Measurements from ENCODE around the gene KDM4F.

KDM4F gene

DNA sequence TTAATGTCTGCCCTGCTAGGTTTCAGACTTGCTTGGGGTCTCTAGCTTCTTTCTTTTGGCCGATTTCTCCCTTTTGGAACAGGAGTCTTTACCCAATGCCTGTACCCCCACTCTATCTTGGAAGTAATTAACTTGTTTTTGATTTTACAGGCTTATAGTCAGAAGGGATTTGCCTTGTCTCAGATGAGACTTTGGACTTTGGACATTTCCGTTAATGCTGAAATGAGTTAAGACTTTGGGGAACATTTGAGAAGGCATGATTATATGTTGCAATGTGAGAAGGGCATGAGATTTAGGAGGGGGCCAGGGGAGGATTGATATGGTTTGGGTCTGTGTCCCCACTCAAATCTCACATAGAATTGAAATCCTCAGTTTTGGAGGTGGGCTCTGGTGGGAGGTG is 5.1 kb downstream of the KDM4F start:
- no peak overlapping the region for H3K27ac ChIP-seq
- no peak overlapping the region for H3K9ac ChIP-seq (ENCODE audit: insufficient read length)
- H3K9me3 ChIP-seq (ENCODE audit: low read depth, low read length), result no peaks in the 10 kb centered on the region
- no peaks in the 10 kb centered on the region for H3K36me3 ChIP-seq (ENCODE audit: insufficient read depth, low read length)
- DNase-seq (ENCODE audit: low read depth, low spot score), result no peak
- H3K4me3 ChIP-seq, result no peak overlapping the region
- TF ChIP-seq EZH2 (IDR thresholded peaks at IDR 0.05) (no peak), FOXP2 (optimal IDR thresholded peaks at IDR 0.05; ENCODE audit: control extremely low read depth, extremely low read length, insufficient read depth) (no peak), POLR2AphosphoS5 (IDR thresholded peaks at IDR 0.05; ENCODE audit: borderline replicate concordance, low read depth, low read length) (no peak)

- no peak for TF ChIP-seq FOXP2 (optimal IDR thresholded peaks at IDR 0.05; ENCODE audit: control extremely low read depth, extremely low read length, insufficient read depth)
- no peak for TF ChIP-seq EZH2 (IDR thresholded peaks at IDR 0.05)
- TF ChIP-seq POLR2AphosphoS5 (IDR thresholded peaks at IDR 0.05; ENCODE audit: borderline replicate concordance, low read depth, low read length), result no peak
- no peak for DNase-seq (ENCODE audit: low read depth, low spot score)
- Histone ChIP-seq H3K4me3 (no peak overlapping the region), H3K27ac (no peak overlapping the region), H3K36me3 (ENCODE audit: insufficient read depth, low read length) (no peaks in the 10 kb centered on the region), H3K9ac (ENCODE audit: insufficient read length) (no peak overlapping the region), H3K9me3 (ENCODE audit: low read depth, low read length) (no peaks in the 10 kb centered on the region)
These were observed 6.2 kb downstream of the KDM4F start for GRCh38 chr11:95055283-95055897.

DNA sequence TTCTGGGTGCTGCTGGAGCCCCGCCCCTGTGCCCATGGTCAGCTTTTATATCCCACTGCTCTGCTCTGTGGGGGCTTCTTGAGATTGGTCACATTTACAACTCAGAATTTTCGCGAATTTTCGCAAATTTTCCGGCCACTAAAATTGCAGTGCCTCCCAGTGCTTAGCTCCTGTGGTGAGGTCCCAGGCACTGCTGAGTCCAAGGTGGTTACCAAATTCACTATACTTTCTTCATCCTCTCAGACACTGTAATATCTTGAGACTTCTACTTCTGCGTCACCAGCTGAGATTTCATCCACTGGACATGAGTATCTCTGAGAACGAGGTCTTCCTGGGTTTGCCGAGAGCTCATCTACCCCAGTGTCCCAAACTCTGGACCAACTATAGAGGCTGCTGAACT is 8.7 kb downstream of the KDM4F start:
- Histone ChIP-seq H3K27ac (no peak overlapping the region), H3K4me3 (no peak overlapping the region), H3K9me3 (ENCODE audit: low read depth, low read length) (no peaks in the 10 kb centered on the region), H3K36me3 (ENCODE audit: insufficient read depth, low read length) (no peaks in the 10 kb centered on the region), H3K9ac (ENCODE audit: insufficient read length) (no peak overlapping the region)
- no peak for DNase-seq (ENCODE audit: low read depth, low spot score)
- TF ChIP-seq POLR2AphosphoS5 (IDR thresholded peaks at IDR 0.05; ENCODE audit: borderline replicate concordance, low read depth, low read length) (no peak), FOXP2 (optimal IDR thresholded peaks at IDR 0.05; ENCODE audit: control extremely low read depth, extremely low read length, insufficient read depth) (no peak), EZH2 (IDR thresholded peaks at IDR 0.05) (no peak)

- no peak overlapping the region for H3K9ac ChIP-seq (ENCODE audit: insufficient read length)
- no peak overlapping the region for H3K4me3 ChIP-seq
- TF ChIP-seq FOXP2 (optimal IDR thresholded peaks at IDR 0.05; ENCODE audit: control extremely low read depth, extremely low read length, insufficient read depth) (no peak), EZH2 (IDR thresholded peaks at IDR 0.05) (no peak), POLR2AphosphoS5 (IDR thresholded peaks at IDR 0.05; ENCODE audit: borderline replicate concordance, low read depth, low read length) (no peak)
- H3K27ac ChIP-seq, result no peak overlapping the region
- no peaks in the 10 kb centered on the region for H3K9me3 ChIP-seq (ENCODE audit: low read depth, low read length)
- no peaks in the 10 kb centered on the region for H3K36me3 ChIP-seq (ENCODE audit: insufficient read depth, low read length)
- DNase-seq (ENCODE audit: low read depth, low spot score), result no peak
These were observed 9.4 kb downstream of the KDM4F start for GRCh38 chr11:95058621-95059020.

- Histone ChIP-seq H3K27ac (no peak overlapping the region), H3K36me3 (ENCODE audit: insufficient read depth, low read length) (no peaks in the 10 kb centered on the region), H3K9me3 (ENCODE audit: low read depth, low read length) (no peaks in the 10 kb centered on the region), H3K9ac (ENCODE audit: insufficient read length) (no peak overlapping the region), H3K4me3 (no peak overlapping the region)
- DNase-seq (ENCODE audit: low read depth, low spot score), result no peak
- TF ChIP-seq FOXP2 (optimal IDR thresholded peaks at IDR 0.05; ENCODE audit: control extremely low read depth, extremely low read length, insufficient read depth) (no peak), EZH2 (IDR thresholded peaks at IDR 0.05) (no peak), POLR2AphosphoS5 (IDR thresholded peaks at IDR 0.05; ENCODE audit: borderline replicate concordance, low read depth, low read length) (no peak)
These were observed 9.8 kb downstream of the KDM4F start for GRCh38 chr11:95059046-95059445.

GRCh38 chr11:95065336-95065735 is 16.1 kb downstream of the KDM4F start:
- TF ChIP-seq EZH2 (IDR thresholded peaks at IDR 0.05) (no peak), POLR2AphosphoS5 (IDR thresholded peaks at IDR 0.05; ENCODE audit: borderline replicate concordance, low read depth, low read length) (no peak), FOXP2 (optimal IDR thresholded peaks at IDR 0.05; ENCODE audit: control extremely low read depth, extremely low read length, insufficient read depth) (no peak)
- DNase-seq (ENCODE audit: low read depth, low spot score), result no peak
- H3K36me3 ChIP-seq (ENCODE audit: insufficient read depth, low read length), result no peaks in the 10 kb centered on the region
- no peak overlapping the region for H3K4me3 ChIP-seq
- no peak overlapping the region for H3K27ac ChIP-seq
- no peaks in the 10 kb centered on the region for H3K9me3 ChIP-seq (ENCODE audit: low read depth, low read length)
- H3K9ac ChIP-seq (ENCODE audit: insufficient read length), result no peak overlapping the region

DNA sequence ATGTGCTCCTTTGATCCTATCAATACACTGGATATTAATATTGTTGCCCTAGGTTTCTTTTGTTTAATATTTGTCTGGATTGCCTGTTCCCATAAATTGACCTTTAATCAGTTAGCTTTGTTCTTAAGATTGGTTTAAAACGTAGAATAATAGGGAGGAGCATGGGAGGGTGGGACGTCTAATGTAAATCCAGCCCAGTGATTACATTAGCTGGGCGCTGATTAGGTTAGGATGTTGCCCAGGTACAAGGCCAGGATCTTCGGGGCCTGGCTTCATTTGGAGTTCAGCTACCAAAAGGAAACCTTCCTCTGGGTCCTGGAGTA is 17.5 kb downstream of the KDM4F start, which contains the start of gene SRSF8:
Gene SRSF8 (plus strand): TSS at position 204 of the 323 bp plus-strand sequence. CDS start 308 bp downstream, outside the sequence.
- Histone ChIP-seq H3K9me3 (ENCODE audit: low read depth, low read length) (no peaks in the 10 kb centered on the region), H3K4me3 (peak within 1 kb of the TSS; percentile 89), H3K9ac (ENCODE audit: insufficient read length) (peak within 1 kb of the TSS; percentile 75), H3K27ac (peak within 1 kb of the TSS; percentile 60; the same call in 1 of the 2 replicates), H3K36me3 (ENCODE audit: insufficient read depth, low read length) (no peaks in the 10 kb centered on the region)
- no peak for DNase-seq (ENCODE audit: low read depth, low spot score)
- TF ChIP-seq POLR2AphosphoS5 (IDR thresholded peaks at IDR 0.05; ENCODE audit: borderline replicate concordance, low read depth, low read length) (no peak), FOXP2 (optimal IDR thresholded peaks at IDR 0.05; ENCODE audit: control extremely low read depth, extremely low read length, insufficient read depth) (no peak), EZH2 (IDR thresholded peaks at IDR 0.05) (no peak)

- H3K4me3 ChIP-seq, result peak overlapping the region; percentile 89
- no peak for TF ChIP-seq FOXP2 (optimal IDR thresholded peaks at IDR 0.05; ENCODE audit: control extremely low read depth, extremely low read length, insufficient read depth)
- TF ChIP-seq POLR2AphosphoS5 (IDR thresholded peaks at IDR 0.05; ENCODE audit: borderline replicate concordance, low read depth, low read length), result peak; percentile 42; the same call in 1 of the 2 replicates
- no peaks in the 10 kb centered on the region for H3K36me3 ChIP-seq (ENCODE audit: insufficient read depth, low read length)
- H3K27ac ChIP-seq, result peak overlapping the region; percentile 60; the same call in 1 of the 2 replicates
- no peak for DNase-seq (ENCODE audit: low read depth, low spot score)
- H3K9me3 ChIP-seq (ENCODE audit: low read depth, low read length), result no peaks in the 10 kb centered on the region
- peak overlapping the region; percentile 75 for H3K9ac ChIP-seq (ENCODE audit: insufficient read length)
These were observed 18.0 kb downstream of the KDM4F start for GRCh38 chr11:95067039-95067840.

Data from SK-N-MC (cell line).